ENCODE measurements around the gene CDHR5.

- TF ChIP-seq YY1 (IDR thresholded peaks at IDR 0.05; ENCODE audit: insufficient read depth, insufficient read length) (no peak), ZNF274 (IDR thresholded peaks at IDR 0.05; ENCODE audit: low read depth, low read length) (no peak), SUZ12 (IDR thresholded peaks at IDR 0.05; ENCODE audit: extremely low read depth, insufficient read depth, insufficient read length) (no peak)
Observed at GRCh38 chr11:579830-580601, 44.7 kb downstream of the CDHR5 start.
